CD8-positive, alpha-beta memory T cell (primary cell): ENCODE measurements around the gene AGRN. TPM values are rescaled to one million over a fixed set of nuclear protein-coding genes. Genes with fewer than 3 reads are reported as not detected.

Experiments
- CTCF ChIA-PET: fragments of 350-600 bp; sonication (Branson Sonifier 250); formaldehyde crosslinking; loops from one replicate; lab custom pipeline; 2021; ENCODE audit warnings: antibody characterized with exemption; lab: Charles Lee
- POLR2A ChIA-PET: fragments of 350-600 bp; sonication (Branson Sonifier 250); formaldehyde crosslinking; loops from one replicate; lab custom pipeline; 2021; ENCODE audit warnings: antibody characterized with exemption; lab: Charles Lee
- DNase-seq, 5 donors: peaks; one replicate each; pipeline versions ENCODE4 v3.0.0 to v3.0.0-alpha.2; 2020 to 2022; ENCODE audit warnings: mixed read lengths in 1 of 5
- H3K27ac ChIP-seq: one replicate; pipeline ENCODE4 v1.7.0; 2013; ENCODE audit warnings: low read depth, mild to moderate bottlenecking, low read length, moderate library complexity
- H3K27me3 ChIP-seq: 2 replicates; pipeline ENCODE4 v1.7.0; 2013; ENCODE audit warnings: low read length, mild to moderate bottlenecking; ENCODE audit not compliant: insufficient read depth, poor library complexity, severe bottlenecking
- H3K36me3 ChIP-seq: 2 replicates; pipeline ENCODE4 v1.7.0; 2013; ENCODE audit warnings: mild to moderate bottlenecking, low read length, moderate library complexity; ENCODE audit not compliant: insufficient read depth
- H3K4me1 ChIP-seq: 2 replicates; pipeline ENCODE4 v1.7.0; 2013; ENCODE audit warnings: mild to moderate bottlenecking, low read length, moderate library complexity; ENCODE audit not compliant: insufficient read depth
- H3K4me3 ChIP-seq: 2 replicates; pipeline ENCODE4 v1.7.0; 2013; ENCODE audit warnings: mild to moderate bottlenecking, low read length
- H3K9me3 ChIP-seq: 2 replicates; pipeline ENCODE4 v1.7.0; 2013; ENCODE audit warnings: mild to moderate bottlenecking, low read length
- H3K27ac Mint-ChIP-seq, 8 donors: one replicate each; pipeline ENCODE4 v1.8.0; 2020 to 2021; ENCODE audit warnings: mixed read lengths in 8 of 8, mild to moderate bottlenecking in 6 of 8, inconsistent platforms in 3 of 8, moderate library complexity in 3 of 8
- H3K27me3 Mint-ChIP-seq, 2 donors: one replicate each; pipeline ENCODE4 v1.8.0; 2020 to 2021; ENCODE audit warnings: mixed read lengths in 2 of 2, mild to moderate bottlenecking in 1 of 2, moderate library complexity in 1 of 2
- H3K36me3 Mint-ChIP-seq, 3 donors: one replicate each; pipeline ENCODE4 v1.8.0; 2020 to 2021; ENCODE audit warnings: mixed read lengths in 3 of 3, inconsistent platforms in 1 of 3, mild to moderate bottlenecking in 1 of 3
- H3K4me1 Mint-ChIP-seq, 3 donors: one replicate each; pipeline ENCODE4 v1.8.0; 2020 to 2021; ENCODE audit warnings: mixed read lengths in 3 of 3, inconsistent platforms in 1 of 3, mild to moderate bottlenecking in 1 of 3
- H3K4me3 Mint-ChIP-seq, 7 donors: one replicate each; pipeline ENCODE4 v1.8.0; 2020 to 2021; ENCODE audit warnings: mixed read lengths in 7 of 7, mild to moderate bottlenecking in 6 of 7, moderate library complexity in 4 of 7, inconsistent platforms in 2 of 7
- H3K9me3 Mint-ChIP-seq, 5 donors: one replicate each; pipeline ENCODE4 v1.8.0; 2020 to 2022; ENCODE audit warnings: mixed read lengths in 5 of 5, mild to moderate bottlenecking in 3 of 5, moderate library complexity in 2 of 5, inconsistent platforms in 1 of 5
- polyA plus RNA-seq: library from polyadenylated mRNA; unstranded; fragments of 300-500 nt; fragmentation: Illumina TruSeq; gene quantifications from one replicate; pipeline ENCODE4 v1.2.3, GENCODE V29; 2021
- total RNA-seq, 2 experiments: library from RNA; stranded (reverse); gene quantifications; one replicate each; pipeline ENCODE4 v1.2.3, GENCODE V29; 2021

The AGRN gene
- total and polyA plus RNA-seq, 3 experiments from 2014 or later: 7.1 to 8.0 TPM; not detected in 1

DNA sequence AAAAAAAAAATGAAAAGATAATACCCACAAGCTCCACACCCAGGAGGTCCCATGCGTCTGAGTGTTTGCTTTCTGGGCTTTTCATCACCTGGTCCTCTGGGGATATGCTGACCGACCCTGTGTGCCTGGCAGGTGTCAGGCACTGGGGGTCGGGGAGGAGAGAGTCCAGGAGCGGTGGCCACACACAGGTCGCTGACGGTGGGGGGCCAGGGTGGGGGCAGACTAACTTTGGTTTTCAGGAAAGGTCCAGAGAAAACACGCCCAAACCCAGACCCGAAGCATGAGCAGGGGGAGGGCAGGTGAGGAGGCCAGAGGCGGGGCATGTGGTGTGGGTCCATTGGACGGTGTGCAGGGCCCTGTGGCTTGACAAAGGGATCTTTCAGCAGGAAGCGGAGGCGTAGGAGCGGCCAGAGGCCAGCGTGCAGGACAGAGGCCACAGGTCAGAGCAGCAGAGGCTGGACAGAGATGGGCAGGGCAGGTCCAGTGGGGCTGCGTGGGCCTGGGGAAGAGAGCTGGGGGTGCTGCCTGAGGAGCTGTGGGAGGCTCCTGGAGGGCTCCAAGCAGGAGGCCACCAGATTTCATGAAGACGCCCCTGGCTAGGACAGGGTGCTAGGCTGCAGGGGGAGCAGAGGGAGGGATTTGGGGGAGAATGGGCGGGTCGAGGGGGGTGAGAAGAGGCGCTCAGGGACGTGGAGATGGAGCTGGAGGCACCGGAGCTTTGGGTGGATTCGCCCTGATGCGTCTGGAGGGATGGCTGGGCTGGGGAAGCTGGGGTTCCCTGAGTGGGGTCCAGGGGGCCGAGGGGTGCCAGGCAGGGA is 38.4 kb downstream of the AGRN start:
- peak overlapping the region in 1 of 8 donors; percentile 87 for H3K27ac Mint-ChIP-seq

DNA sequence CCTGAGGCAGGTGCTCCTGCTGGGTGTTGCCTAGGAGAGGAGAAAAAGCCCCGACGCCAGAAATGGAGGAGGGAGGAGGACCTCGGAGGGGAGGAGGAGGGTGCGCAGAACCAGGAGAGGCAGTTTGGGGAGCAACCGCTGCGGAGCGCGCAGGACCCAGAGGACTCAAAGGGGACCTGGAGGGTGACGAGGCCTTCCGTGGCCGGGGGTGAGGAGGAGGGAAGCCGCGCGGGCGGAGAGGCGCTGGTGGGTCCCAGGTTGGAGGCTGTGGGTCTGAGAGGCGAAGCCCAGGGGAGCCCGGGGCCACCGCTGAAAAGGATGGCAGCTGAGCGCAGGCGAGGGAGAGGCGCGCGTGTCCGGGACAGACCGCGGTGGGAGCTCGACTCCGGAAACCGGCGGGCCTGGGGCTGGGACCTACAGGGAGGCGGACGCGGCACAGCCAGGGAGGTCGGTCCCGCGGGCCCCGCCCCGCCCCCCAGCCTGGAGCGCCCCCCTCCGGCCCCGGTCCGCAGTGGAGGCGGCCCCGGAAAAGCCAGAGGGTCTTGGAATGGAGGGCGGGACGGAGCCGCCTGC is 39.1 kb downstream of the AGRN start:
- Mint-ChIP-seq H3K27ac (peak overlapping the region in 1 of 8 donors; percentile 87), H3K4me3 (peak overlapping the region; percentile 37 to 88 (median 68))
- CTCF ChIA-PET: interaction anchor here (1.0 to 1.8 kb wide), 3 partner anchors 44 to 76 kb away, joined by 3 to 9 read pairs (median 3); no protein-coding TSS in a partner anchor

More for the DNA sequence above, 38.4 kb downstream of the AGRN start:
- H3K9me3 Mint-ChIP-seq: no peaks in the 10 kb centered on the region
- H3K4me1 Mint-ChIP-seq: peaks cover 0 to 14% (median 2%) of the 10 kb centered on the region in 3 donors
- no peak for DNase-seq
- Histone ChIP-seq H3K9me3 (no peaks in the 10 kb centered on the region), H3K36me3 (no peaks in the 10 kb centered on the region), H3K4me1 (peaks cover 11% of the 10 kb centered on the region), H3K4me3 (peak overlapping the region; percentile 15), H3K27ac (peak overlapping the region; percentile 47), H3K27me3 (peaks cover 21% of the 10 kb centered on the region)
- POLR2A ChIA-PET: no interaction called here
- H3K4me3 Mint-ChIP-seq: peak overlapping the region in 6 of 7 donors; percentile 61 to 90 (median 74)
- H3K36me3 Mint-ChIP-seq: no peaks in the 10 kb centered on the region
- CTCF ChIA-PET: interaction anchor here (1.0 to 1.1 kb wide), 2 partner anchors 44 to 234 kb away, joined by 3 read pairs; no protein-coding TSS in a partner anchor
- peaks cover 9 to 22% of the 10 kb centered on the region in 2 donors for H3K27me3 Mint-ChIP-seq

DNA sequence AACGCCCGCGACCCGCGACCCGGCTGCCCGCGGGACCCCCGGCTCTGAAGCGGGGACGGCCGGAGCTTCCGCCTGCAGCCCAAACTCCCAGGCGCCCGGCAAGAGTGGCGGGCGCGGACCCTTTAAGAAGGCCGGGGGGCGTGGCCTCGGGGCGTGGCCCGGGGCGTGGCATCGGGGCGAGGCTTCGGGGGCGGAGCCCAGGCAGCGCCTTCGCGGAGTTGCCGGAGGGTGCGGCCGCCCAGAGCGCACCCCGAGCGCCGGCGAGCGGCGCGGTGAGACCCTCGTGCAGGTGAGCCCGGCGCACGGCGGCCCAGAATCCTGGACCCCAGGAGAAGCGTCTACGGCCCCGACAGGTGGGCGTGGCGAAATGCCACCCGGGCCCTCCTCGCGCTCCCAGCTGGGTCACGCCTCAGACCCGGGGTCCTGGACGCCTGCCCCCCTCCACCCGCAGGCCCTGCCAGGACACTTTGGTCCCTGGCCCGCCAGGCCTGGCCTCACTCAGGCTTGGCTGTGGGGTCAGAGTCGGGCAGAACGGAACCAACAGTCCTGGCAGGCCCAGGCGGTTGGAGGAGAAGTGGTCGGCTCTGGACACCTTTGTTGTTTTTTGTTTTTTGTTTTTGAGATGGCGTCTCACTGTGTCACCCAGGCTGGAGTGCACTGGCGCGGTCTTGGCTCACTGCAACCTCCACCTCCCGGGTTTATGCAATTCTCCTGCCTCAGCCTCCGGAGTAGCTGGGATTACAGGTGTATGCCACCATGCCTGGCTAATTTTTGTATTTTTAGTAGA is 39.8 kb downstream of the AGRN start:
- H3K27ac Mint-ChIP-seq: peak overlapping the region in 1 of 8 donors; percentile 65
- H3K4me3 Mint-ChIP-seq: peak overlapping the region in 3 of 7 donors; percentile 12 to 41 (median 32)
- DNase-seq: peak; percentile 84 to 92 (median 87)
- ChIA-PET CTCF (interaction anchor here (1.0 to 1.8 kb wide), 3 partner anchors 45 to 76 kb away, joined by 3 to 9 read pairs (median 3); no protein-coding TSS in a partner anchor), POLR2A (interaction anchor here (0.8 kb wide), 1 partner anchor 9 kb away, joined by 3 read pairs; no protein-coding TSS in a partner anchor)
- H3K36me3 ChIP-seq: no peaks in the 10 kb centered on the region
- H3K27me3 ChIP-seq: peaks cover 21% of the 10 kb centered on the region
- H3K4me1 Mint-ChIP-seq: peaks cover 0 to 24% (median 2%) of the 10 kb centered on the region in 3 donors
- peak overlapping the region; percentile 32 for H3K4me3 ChIP-seq
- H3K27ac ChIP-seq: no peak overlapping the region
- H3K36me3 Mint-ChIP-seq: no peaks in the 10 kb centered on the region
- peaks cover 23% of the 10 kb centered on the region for H3K4me1 ChIP-seq
- peaks cover 9 to 22% of the 10 kb centered on the region in 2 donors for H3K27me3 Mint-ChIP-seq
- H3K9me3 Mint-ChIP-seq: no peaks in the 10 kb centered on the region
- H3K9me3 ChIP-seq: no peaks in the 10 kb centered on the region

More for the DNA sequence above, 39.1 kb downstream of the AGRN start:
- Mint-ChIP-seq H3K27me3 (peaks cover 9 to 22% of the 10 kb centered on the region in 2 donors), H3K9me3 (no peaks in the 10 kb centered on the region), H3K36me3 (no peaks in the 10 kb centered on the region), H3K4me1 (peaks cover 0 to 19% (median 2%) of the 10 kb centered on the region in 3 donors)
- POLR2A ChIA-PET: no interaction called here
- Histone ChIP-seq H3K36me3 (no peaks in the 10 kb centered on the region), H3K4me1 (peaks cover 18% of the 10 kb centered on the region), H3K27ac (peak overlapping the region; percentile 47), H3K9me3 (no peaks in the 10 kb centered on the region), H3K4me3 (peak overlapping the region; percentile 15), H3K27me3 (peaks cover 21% of the 10 kb centered on the region)
- peak in 4 of 5 donors; percentile 37 to 62 (median 38) for DNase-seq

DNA sequence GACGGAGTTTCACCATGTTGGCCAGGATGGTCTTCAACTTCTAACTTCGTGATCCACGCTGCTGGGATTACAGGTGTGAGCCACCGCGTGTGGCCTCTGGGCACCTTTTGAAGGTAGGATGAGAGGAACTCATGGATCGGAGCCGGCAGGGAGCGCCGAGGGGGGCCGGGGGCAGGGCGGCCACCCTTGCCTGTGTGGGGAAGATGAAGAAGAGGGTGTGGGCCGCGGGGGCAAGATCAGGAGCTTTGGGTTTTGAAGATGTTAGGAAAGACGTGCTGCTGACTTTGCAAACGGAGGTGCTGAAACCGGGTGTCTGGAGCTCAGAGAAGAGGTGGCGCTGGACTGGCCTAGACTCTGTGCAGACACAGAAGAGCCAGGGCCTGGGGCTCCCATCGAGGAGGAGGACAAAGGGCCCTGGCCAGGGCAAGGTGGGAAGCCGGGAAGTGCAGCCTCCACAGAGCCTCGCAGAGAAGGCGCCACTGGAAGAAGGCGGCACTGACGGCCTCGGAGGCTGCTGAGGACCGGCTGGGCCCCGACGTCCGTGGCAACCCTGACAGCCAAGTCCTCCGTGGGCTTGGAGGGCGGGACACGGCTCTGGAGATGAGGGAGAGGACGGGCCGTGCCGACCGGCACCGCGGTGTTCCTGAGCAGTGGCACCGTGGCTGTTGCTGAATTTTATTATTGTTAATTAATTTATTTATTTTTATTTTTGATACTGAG is 40.5 kb downstream of the AGRN start:
- Mint-ChIP-seq H3K27me3 (peaks cover 9 to 22% of the 10 kb centered on the region in 2 donors), H3K36me3 (no peaks in the 10 kb centered on the region), H3K27ac (no peak overlapping the region), H3K9me3 (no peaks in the 10 kb centered on the region), H3K4me3 (peak overlapping the region in 3 of 7 donors; percentile 12 to 41 (median 32)), H3K4me1 (peaks cover 0 to 24% (median 2%) of the 10 kb centered on the region in 3 donors)
- no peak for DNase-seq
- Histone ChIP-seq H3K9me3 (no peaks in the 10 kb centered on the region), H3K36me3 (no peaks in the 10 kb centered on the region), H3K27me3 (peaks cover 21% of the 10 kb centered on the region), H3K4me3 (no peak overlapping the region), H3K27ac (no peak overlapping the region), H3K4me1 (peaks cover 23% of the 10 kb centered on the region)
- ChIA-PET CTCF (interaction anchor here (1.2 to 1.8 kb wide), 2 partner anchors 76 to 77 kb away, joined by 3 to 9 read pairs; no protein-coding TSS in a partner anchor), POLR2A (interaction anchor here (0.8 kb wide), 1 partner anchor 9 kb away, joined by 3 read pairs; no protein-coding TSS in a partner anchor)

DNA sequence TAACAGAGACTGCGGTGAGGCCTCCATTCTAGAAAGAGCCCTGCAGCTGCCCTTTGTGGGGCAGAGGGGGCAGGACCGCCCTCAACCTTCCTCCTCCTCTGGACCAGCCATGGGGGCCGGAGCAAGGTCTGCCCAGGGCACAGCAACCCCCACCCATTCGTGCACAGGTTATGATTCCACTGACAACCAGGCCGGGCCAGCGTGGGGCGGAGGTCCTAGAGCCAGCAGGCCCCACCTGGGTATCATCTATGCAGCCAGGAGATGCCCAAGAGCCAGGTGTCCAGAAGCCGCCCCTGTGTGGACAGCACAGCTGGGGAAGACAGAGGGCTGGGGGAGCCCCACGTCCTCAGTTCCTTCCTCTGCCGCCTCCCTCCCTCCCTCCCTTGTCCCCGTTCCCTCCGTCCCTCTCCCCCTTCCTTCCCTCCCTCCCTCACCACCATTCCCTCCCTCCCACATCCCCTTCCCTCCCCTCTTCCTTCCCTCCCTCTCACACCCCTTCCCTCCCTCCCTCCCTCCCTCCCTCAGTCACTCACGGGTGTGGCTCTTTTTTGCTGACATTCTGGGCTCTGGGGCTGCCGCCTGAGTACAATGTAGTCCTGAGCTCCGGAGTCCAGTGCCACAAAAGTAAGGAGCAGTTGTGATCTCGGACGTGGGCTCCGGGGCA is 41.9 kb downstream of the AGRN start:
- H3K27me3 ChIP-seq: peaks cover 21% of the 10 kb centered on the region
- POLR2A ChIA-PET: no interaction called here

DNA sequence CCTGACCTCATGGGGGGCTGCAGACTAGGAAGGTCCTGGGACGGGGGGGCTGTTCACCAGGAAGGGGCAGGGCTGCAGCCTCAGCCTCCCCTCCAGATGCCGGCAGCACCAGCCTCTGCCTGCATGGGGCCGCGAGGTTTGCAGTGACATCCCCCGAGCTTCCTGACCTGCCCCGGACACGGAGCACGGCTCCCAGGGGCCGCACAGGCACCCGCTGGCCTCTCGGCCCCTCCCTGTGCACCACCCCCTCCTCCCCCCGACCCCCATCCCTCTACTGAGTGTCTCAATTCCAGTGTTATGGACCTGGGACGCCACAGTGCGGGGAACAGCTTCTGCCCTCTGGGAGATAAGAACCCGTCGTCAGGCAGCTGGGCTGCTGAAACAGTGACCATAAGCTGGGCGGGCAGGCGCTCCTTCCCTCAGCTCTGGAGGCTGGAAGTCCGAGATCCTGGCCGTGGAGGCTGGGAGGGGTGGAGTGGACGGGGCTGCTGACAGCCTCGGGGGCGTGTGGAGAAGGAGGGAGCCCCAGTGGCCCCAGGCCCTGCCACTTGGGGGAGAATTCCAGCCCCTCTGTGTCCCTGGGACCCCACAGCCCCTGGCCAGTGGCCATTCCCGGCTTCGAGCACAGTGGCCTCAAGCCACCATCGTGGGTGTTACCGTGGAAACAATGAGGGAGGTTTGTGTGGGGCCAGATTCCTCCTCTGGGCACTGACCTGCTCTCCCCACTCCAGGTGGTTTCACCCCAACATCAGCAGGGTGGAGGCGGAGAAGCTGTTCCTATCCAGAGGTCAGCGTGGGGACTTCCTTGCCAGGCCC is 42.6 kb downstream of the AGRN start:
- Mint-ChIP-seq H3K4me1 (peaks cover 0 to 24% (median 4%) of the 10 kb centered on the region in 3 donors), H3K4me3 (no peak overlapping the region), H3K9me3 (no peaks in the 10 kb centered on the region), H3K36me3 (no peaks in the 10 kb centered on the region), H3K27ac (peak overlapping the region in 1 of 8 donors; percentile 63), H3K27me3 (peaks cover 8 to 22% of the 10 kb centered on the region in 2 donors)
- peaks cover 21% of the 10 kb centered on the region for H3K27me3 ChIP-seq
- H3K9me3 ChIP-seq: no peaks in the 10 kb centered on the region
- ChIA-PET CTCF (interaction anchor here (2.1 to 4.7 kb wide), 3 partner anchors 45 to 79 kb away, joined by 10 to 63 read pairs (median 18); partner anchors contain the start of genes ISG15 and PERM1), POLR2A (no interaction called here)
- peaks cover 23% of the 10 kb centered on the region for H3K4me1 ChIP-seq
- H3K36me3 ChIP-seq: no peaks in the 10 kb centered on the region
- no peak overlapping the region for H3K4me3 ChIP-seq
- H3K27ac ChIP-seq: peak overlapping the region; percentile 24
- no peak for DNase-seq

More for the DNA sequence above, 41.9 kb downstream of the AGRN start:
- no peaks in the 10 kb centered on the region for H3K9me3 Mint-ChIP-seq
- H3K36me3 Mint-ChIP-seq: no peaks in the 10 kb centered on the region
- H3K4me3 Mint-ChIP-seq: no peak overlapping the region
- peaks cover 9 to 22% of the 10 kb centered on the region in 2 donors for H3K27me3 Mint-ChIP-seq
- H3K4me1 ChIP-seq: peaks cover 23% of the 10 kb centered on the region
- no peaks in the 10 kb centered on the region for H3K9me3 ChIP-seq
- no peak overlapping the region for H3K4me3 ChIP-seq
- peaks cover 0 to 24% (median 4%) of the 10 kb centered on the region in 3 donors for H3K4me1 Mint-ChIP-seq
- no peaks in the 10 kb centered on the region for H3K36me3 ChIP-seq
- DNase-seq: no peak
- H3K27ac Mint-ChIP-seq: no peak overlapping the region
- H3K27ac ChIP-seq: peak overlapping the region; percentile 24
- CTCF ChIA-PET: no interaction called here
